Caco-2 (cell line): Measurements from ENCODE around the gene SEC31A. TPM values are rescaled to one million over a fixed set of nuclear protein-coding genes. Genes with fewer than 3 reads are reported as not detected.

Source experiments
- BruUV-seq: library from RNA; stranded (reverse); fragments of 400-500 nt; replicated peaks from 2 replicates; lab custom pipeline; 2021; lab: Mats Ljungman, UMichigan
- CTCF ChIA-PET: fragments of 300-600 bp; sonication (Branson Sonifier 250); formaldehyde crosslinking; loops from one replicate; lab custom pipeline; 2022; ENCODE audit warnings: antibody characterized with exemption; lab: Charles Lee
- POLR2A ChIA-PET: fragments of 300-600 bp; sonication (Branson Sonifier 250); formaldehyde crosslinking; loops from one replicate; lab custom pipeline; 2022; ENCODE audit warnings: antibody characterized with exemption; lab: Charles Lee
- DNase-seq, 2 experiments: peaks; one replicate each; pipeline versions ENCODE4 v3.0.0 to v3.0.0-alpha.2; 2020 to 2022
- H3K27me3 ChIP-seq: replicated peaks from 2 replicates; pipeline ENCODE4 v1.6.0; 2011; ENCODE audit warnings: low read length; ENCODE audit not compliant: control insufficient read depth, insufficient read depth
- H3K36me3 ChIP-seq: 2 replicates; pipeline ENCODE4 v1.5.1; 2011; ENCODE audit warnings: low read length; ENCODE audit not compliant: control insufficient read depth, insufficient read depth
- H3K4me1 ChIP-seq: fragments of 250-450 bp; sonication (Bioruptor Pico); 2 replicates; pipeline ENCODE4 v1.5.1; 2020; ENCODE audit warnings: mild to moderate bottlenecking
- H3K4me3 ChIP-seq: 2 replicates; pipeline ENCODE4 v1.5.1; 2011; ENCODE audit warnings: low read depth, mild to moderate bottlenecking, control low read depth, low read length
- H3K9me3 ChIP-seq: fragments of 250-450 bp; sonication (Bioruptor Pico); 2 replicates; pipeline ENCODE4 v1.5.1; 2020; ENCODE audit warnings: mild to moderate bottlenecking, moderate library complexity
- H3K27ac Mint-ChIP-seq: one replicate; pipeline ENCODE4 v1.8.0; 2022; ENCODE audit warnings: mixed read lengths; ENCODE audit not compliant: unreplicated experiment
- H3K27me3 Mint-ChIP-seq: one replicate; pipeline ENCODE4 v1.8.0; 2022; ENCODE audit warnings: mixed read lengths; ENCODE audit not compliant: insufficient read depth, unreplicated experiment
- H3K36me3 Mint-ChIP-seq: one replicate; pipeline ENCODE4 v1.8.0; 2022; ENCODE audit warnings: mild to moderate bottlenecking, mixed read lengths; ENCODE audit not compliant: insufficient read depth, unreplicated experiment
- H3K4me1 Mint-ChIP-seq: one replicate; pipeline ENCODE4 v1.8.0; 2022; ENCODE audit warnings: low read depth, mixed read lengths; ENCODE audit not compliant: unreplicated experiment
- H3K4me3 Mint-ChIP-seq: one replicate; pipeline ENCODE4 v1.8.0; 2022; ENCODE audit warnings: mild to moderate bottlenecking, moderate library complexity, mixed read lengths; ENCODE audit not compliant: unreplicated experiment
- H3K9me3 Mint-ChIP-seq: one replicate; pipeline ENCODE4 v1.8.0; 2022; ENCODE audit warnings: mixed read lengths; ENCODE audit not compliant: unreplicated experiment
- CTCF ChIP-seq, 2 experiments: fragments of 200-600 bp in 1 of 2; IDR thresholded peaks; 1 replicate in 1 of 2; 2 replicates in 1 of 2; pipeline versions ENCODE4 v1.5.1 to v1.8.0; 2011 to 2022; ENCODE audit warnings: antibody characterized with exemption in 1 of 2, control low read depth in 1 of 2, inconsistent platforms in 1 of 2, low read depth in 1 of 2, low read length in 1 of 2, mild to moderate bottlenecking in 1 of 2, moderate library complexity in 1 of 2; ENCODE audit not compliant: insufficient read depth in 1 of 2, severe bottlenecking in 1 of 2, unreplicated experiment in 1 of 2
- intact Hi-C: fragments of 100-400 bp; cut with micrococcal nuclease; formaldehyde crosslinking; loops from one replicate; pipeline ENCODE4 v1.10.0; 2022; ENCODE audit not compliant: unreplicated experiment
- total RNA-seq: library from RNA; stranded (reverse); gene quantifications from 2 replicates; pipeline ENCODE4 v1.2.3, GENCODE V29; 2022

SEC31A gene
- total RNA-seq, 1 experiment from 2014 or later, result 175 TPM

GRCh38 chr4:82798168-82799005 is 92.6 kb downstream of the SEC31A start, which contains the start of gene SCD5:
Gene SCD5, minus strand, starts transcription at chr4:82798796. Its CDS starts 259 bp downstream, at chr4:82798537.
- POLR2A ChIA-PET, result interaction anchor here (0.6 kb wide), 1 partner anchor 44 kb away, joined by 6 read pairs; no protein-coding TSS in a partner anchor
- TF ChIP-seq CTCF (IDR thresholded peaks at IDR 0.05; ENCODE audit: insufficient read depth in 1 of 2, low read depth in 1 of 2, low read length in 1 of 2, severe bottlenecking in 1 of 2, unreplicated experiment in 1 of 2), result no peak
- no TSS peak for BruUV-seq

GRCh38 chr4:82797405-82798111 is 93.4 kb downstream of the SEC31A start:
- DNase-seq, result peak in 1 of 2 experiments; percentile 33
- Mint-ChIP-seq H3K36me3 (no peaks in the 10 kb centered on the region), H3K27ac (no peak overlapping the region), H3K27me3 (peaks cover 5% of the 10 kb centered on the region), H3K4me3 (peak overlapping the region; percentile 74), H3K9me3 (no peaks in the 10 kb centered on the region), H3K4me1 (no peaks in the 10 kb centered on the region)
- ChIA-PET POLR2A (interaction anchor here (0.6 kb wide), 2 partner anchors 12 to 44 kb away, joined by 3 to 6 read pairs; no protein-coding TSS in a partner anchor), CTCF (no interaction called here)
- TF ChIP-seq CTCF (IDR thresholded peaks at IDR 0.05; ENCODE audit: insufficient read depth in 1 of 2, low read depth in 1 of 2, low read length in 1 of 2, severe bottlenecking in 1 of 2, unreplicated experiment in 1 of 2), result no peak
- BruUV-seq, result no TSS peak
- no peaks in the 10 kb centered on the region for H3K4me1 ChIP-seq
- no peaks in the 10 kb centered on the region for H3K27me3 ChIP-seq
- no peaks in the 10 kb centered on the region for H3K9me3 ChIP-seq
- H3K4me3 ChIP-seq, result peak overlapping the region; percentile 64
- H3K36me3 ChIP-seq, result no peaks in the 10 kb centered on the region
- intact Hi-C loops, result loop anchor here (5.0 kb wide), 2 partner anchors 50 to 335 kb away; no protein-coding TSS in a partner anchor

More at GRCh38 chr4:82798168-82799005, 92.6 kb downstream of the SEC31A start, which contains the start of gene SCD5:
- H3K9me3 Mint-ChIP-seq, result no peaks in the 10 kb centered on the region
- peak within 1 kb of the TSS; percentile 74 for H3K4me3 Mint-ChIP-seq
- H3K36me3 Mint-ChIP-seq, result no peaks in the 10 kb centered on the region
- Histone ChIP-seq H3K4me3 (peak within 1 kb of the TSS; percentile 64), H3K36me3 (no peaks in the 10 kb centered on the region), H3K4me1 (no peaks in the 10 kb centered on the region), H3K27me3 (no peaks in the 10 kb centered on the region), H3K9me3 (no peaks in the 10 kb centered on the region)
- H3K27me3 Mint-ChIP-seq, result peaks cover 5% of the 10 kb centered on the region
- no peak within 1 kb of the TSS for H3K27ac Mint-ChIP-seq
- CTCF ChIA-PET, result interaction anchor here (0.8 to 1.5 kb wide), 2 partner anchors 77 to 89 kb away, joined by 3 to 4 read pairs; no protein-coding TSS in a partner anchor
- intact Hi-C loops, result loop anchor here (5.0 kb wide), 2 partner anchors 51 to 336 kb away; no protein-coding TSS in a partner anchor
- H3K4me1 Mint-ChIP-seq, result no peaks in the 10 kb centered on the region
- peak; percentile 42 to 51 for DNase-seq

GRCh38 chr4:82797040-82797404 is 93.9 kb downstream of the SEC31A start:
- Mint-ChIP-seq H3K27me3 (peaks cover 5% of the 10 kb centered on the region), H3K9me3 (no peaks in the 10 kb centered on the region), H3K4me1 (no peaks in the 10 kb centered on the region), H3K36me3 (no peaks in the 10 kb centered on the region), H3K4me3 (peak overlapping the region; percentile 74), H3K27ac (no peak overlapping the region)
- no peak for DNase-seq
- intact Hi-C loops, result loop anchor here (5.0 kb wide), 2 partner anchors 50 to 335 kb away; no protein-coding TSS in a partner anchor
- no peaks in the 10 kb centered on the region for H3K4me1 ChIP-seq
- ChIA-PET CTCF (no interaction called here), POLR2A (interaction anchor here (0.6 kb wide), 1 partner anchor 12 kb away, joined by 3 read pairs; no protein-coding TSS in a partner anchor)
- no TSS peak for BruUV-seq
- H3K4me3 ChIP-seq, result 0 out of 2 replicates have a peak overlapping the region, but pooled peaks have one; percentile 64
- H3K9me3 ChIP-seq, result no peaks in the 10 kb centered on the region
- H3K27me3 ChIP-seq, result no peaks in the 10 kb centered on the region
- TF ChIP-seq CTCF (IDR thresholded peaks at IDR 0.05; ENCODE audit: insufficient read depth in 1 of 2, low read depth in 1 of 2, low read length in 1 of 2, severe bottlenecking in 1 of 2, unreplicated experiment in 1 of 2), result no peak
- no peaks in the 10 kb centered on the region for H3K36me3 ChIP-seq
